GM12878 (cell line): ENCODE results near the gene RGS6.

Experiments
- CHD4 ChIP-seq: fragments of 200-600 bp; sonication (generic); IDR thresholded peaks from 2 replicates; pipeline ENCODE4 v1.6.1; 2016; ENCODE audit warnings: mild to moderate bottlenecking
- CTCF ChIP-seq, 3 experiments: IDR thresholded peaks in 2 of 3; conservative IDR thresholded peaks in 1 of 3; 2 replicates each; pipeline ENCODE4 v1.5.1; 2011; ENCODE audit warnings: low read depth in 3 of 3, low read length in 3 of 3, mild to moderate bottlenecking in 3 of 3, control low read depth in 2 of 3, moderate library complexity in 2 of 3, inconsistent platforms in 1 of 3, mixed read lengths in 1 of 3; ENCODE audit not compliant: control insufficient read depth in 2 of 3, insufficient read depth in 1 of 3; ENCODE audit errors: extremely low read depth in 1 of 3
- EZH2 ChIP-seq: IDR thresholded peaks from 2 replicates; pipeline ENCODE4 v1.6.1; 2012; ENCODE audit warnings: low read depth, mild to moderate bottlenecking, control low read depth, inconsistent platforms, low read length, borderline replicate concordance; ENCODE audit not compliant: control insufficient read depth
- JUNB ChIP-seq: IDR thresholded peaks from 2 replicates; pipeline ENCODE4 v1.6.1; 2016; ENCODE audit warnings: antibody characterized with exemption, mild to moderate bottlenecking
- YY1 ChIP-seq: IDR thresholded peaks from 2 replicates; pipeline ENCODE4 v1.6.1; 2011; ENCODE audit warnings: low read depth, mild to moderate bottlenecking, low read length
- ZNF207 ChIP-seq: fragments of 450-650 bp; IDR thresholded peaks from 2 replicates; pipeline ENCODE4 v1.6.1; 2014; ENCODE audit warnings: antibody characterized with exemption, mild to moderate bottlenecking, borderline replicate concordance
- ZZZ3 ChIP-seq: IDR thresholded peaks from 2 replicates; pipeline ENCODE4 v1.6.1; 2011; ENCODE audit warnings: low read depth; ENCODE audit not compliant: control insufficient read depth, insufficient read length
- TF ChIP-seq, protein P1 (sequence below): IDR thresholded peaks from 2 replicates; pipeline ENCODE4 v1.6.1; 2012; ENCODE audit warnings: mild to moderate bottlenecking, low read depth, low read length

DNA sequence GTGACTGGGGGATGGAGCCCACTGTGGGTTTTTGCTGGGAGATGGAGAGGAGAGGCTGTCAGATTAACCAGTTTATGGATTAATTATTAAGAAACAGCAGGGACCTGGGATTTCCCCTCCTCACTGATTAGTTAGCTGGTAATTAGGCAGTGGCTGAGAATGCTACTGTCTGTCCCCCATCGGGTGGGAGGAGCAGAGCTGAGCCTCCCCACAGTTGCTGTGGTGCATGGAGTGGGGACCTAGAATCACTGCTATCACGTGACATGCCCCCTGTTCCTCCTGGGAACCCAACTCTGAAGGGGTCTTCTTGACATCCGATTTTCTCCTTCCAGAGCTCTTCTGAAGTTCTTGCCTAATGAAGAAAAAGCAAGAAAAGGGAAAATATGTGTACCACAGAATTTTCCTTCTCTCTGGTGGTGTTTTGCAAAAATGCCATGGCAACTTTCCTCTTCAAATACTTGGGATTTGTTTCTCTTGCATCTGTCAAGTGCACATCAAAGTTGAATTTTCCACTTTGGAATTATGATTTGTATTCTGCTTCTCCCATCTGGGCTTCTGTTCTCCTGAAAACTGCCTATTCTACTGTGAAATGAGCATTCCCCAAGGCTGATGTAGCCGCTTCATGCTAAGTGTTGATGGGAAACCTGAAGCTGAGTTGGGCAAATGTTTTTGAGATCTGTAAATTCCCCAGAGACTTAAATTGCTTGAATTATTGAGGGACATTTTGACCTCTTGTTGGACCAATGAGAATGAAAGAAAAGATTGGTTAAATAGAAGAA lies 264.2 kb downstream of the RGS6 start:
- TF ChIP-seq, protein P1, sequence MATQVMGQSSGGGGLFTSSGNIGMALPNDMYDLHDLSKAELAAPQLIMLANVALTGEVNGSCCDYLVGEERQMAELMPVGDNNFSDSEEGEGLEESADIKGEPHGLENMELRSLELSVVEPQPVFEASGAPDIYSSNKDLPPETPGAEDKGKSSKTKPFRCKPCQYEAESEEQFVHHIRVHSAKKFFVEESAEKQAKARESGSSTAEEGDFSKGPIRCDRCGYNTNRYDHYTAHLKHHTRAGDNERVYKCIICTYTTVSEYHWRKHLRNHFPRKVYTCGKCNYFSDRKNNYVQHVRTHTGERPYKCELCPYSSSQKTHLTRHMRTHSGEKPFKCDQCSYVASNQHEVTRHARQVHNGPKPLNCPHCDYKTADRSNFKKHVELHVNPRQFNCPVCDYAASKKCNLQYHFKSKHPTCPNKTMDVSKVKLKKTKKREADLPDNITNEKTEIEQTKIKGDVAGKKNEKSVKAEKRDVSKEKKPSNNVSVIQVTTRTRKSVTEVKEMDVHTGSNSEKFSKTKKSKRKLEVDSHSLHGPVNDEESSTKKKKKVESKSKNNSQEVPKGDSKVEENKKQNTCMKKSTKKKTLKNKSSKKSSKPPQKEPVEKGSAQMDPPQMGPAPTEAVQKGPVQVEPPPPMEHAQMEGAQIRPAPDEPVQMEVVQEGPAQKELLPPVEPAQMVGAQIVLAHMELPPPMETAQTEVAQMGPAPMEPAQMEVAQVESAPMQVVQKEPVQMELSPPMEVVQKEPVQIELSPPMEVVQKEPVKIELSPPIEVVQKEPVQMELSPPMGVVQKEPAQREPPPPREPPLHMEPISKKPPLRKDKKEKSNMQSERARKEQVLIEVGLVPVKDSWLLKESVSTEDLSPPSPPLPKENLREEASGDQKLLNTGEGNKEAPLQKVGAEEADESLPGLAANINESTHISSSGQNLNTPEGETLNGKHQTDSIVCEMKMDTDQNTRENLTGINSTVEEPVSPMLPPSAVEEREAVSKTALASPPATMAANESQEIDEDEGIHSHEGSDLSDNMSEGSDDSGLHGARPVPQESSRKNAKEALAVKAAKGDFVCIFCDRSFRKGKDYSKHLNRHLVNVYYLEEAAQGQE: no peak
- TF ChIP-seq ZZZ3 (no peak), JUNB (no peak), CTCF (IDR thresholded peaks at IDR 0.05 in 2 of 3, conservative IDR thresholded peaks at IDR 0.05 in 1 of 3; ENCODE audit: control insufficient read depth in 2 of 3, extremely low read depth in 1 of 3, insufficient read depth in 1 of 3, low read depth in 3 of 3, low read length in 3 of 3) (no peak), YY1 (no peak), ZNF207 (no peak), EZH2 (no peak), CHD4 (no peak)
